HG03064 (cell line): Measurements from ENCODE around the gene NKAIN2.
"Not testable (repeated sequence)": the region's sequence is repeated elsewhere in the genome, so short reads cannot be mapped to it uniquely, and the experiment has no call there.

Source experiments
- ATAC-seq: cut with Tn5 transposase; IDR thresholded peaks from one replicate; pipeline ENCODE4 v1.9.1; 2021; ENCODE audit warnings: low read depth; ENCODE audit not compliant: unreplicated experiment

The NKAIN2 gene

GRCh38 chr6:124722141-124722878 is 918.6 kb downstream of the NKAIN2 start:
- no peak for ATAC-seq

DNA sequence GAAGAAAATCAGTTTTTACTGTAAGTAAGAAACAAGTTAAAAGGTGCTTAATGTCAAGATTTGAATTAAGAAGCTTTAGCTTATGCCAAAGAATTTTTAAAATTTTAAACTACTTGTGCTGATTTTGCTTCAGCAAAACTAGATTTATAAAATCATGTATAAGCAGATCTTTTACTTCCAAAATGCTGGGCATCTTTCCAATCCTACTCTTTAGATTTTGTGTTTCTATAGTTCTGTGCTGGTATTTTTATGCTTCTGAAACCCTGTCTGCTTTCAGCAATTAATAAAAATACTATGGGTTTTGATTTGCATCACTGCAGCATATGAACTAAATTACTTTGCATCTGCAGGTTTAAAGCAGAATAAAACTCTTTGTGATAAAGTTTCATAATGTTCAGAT is 920.0 kb downstream of the NKAIN2 start:
- ATAC-seq = no peak

GRCh38 chr6:124737804-124738203 is 934.1 kb downstream of the NKAIN2 start:
- ATAC-seq = not testable (repeated sequence)

DNA sequence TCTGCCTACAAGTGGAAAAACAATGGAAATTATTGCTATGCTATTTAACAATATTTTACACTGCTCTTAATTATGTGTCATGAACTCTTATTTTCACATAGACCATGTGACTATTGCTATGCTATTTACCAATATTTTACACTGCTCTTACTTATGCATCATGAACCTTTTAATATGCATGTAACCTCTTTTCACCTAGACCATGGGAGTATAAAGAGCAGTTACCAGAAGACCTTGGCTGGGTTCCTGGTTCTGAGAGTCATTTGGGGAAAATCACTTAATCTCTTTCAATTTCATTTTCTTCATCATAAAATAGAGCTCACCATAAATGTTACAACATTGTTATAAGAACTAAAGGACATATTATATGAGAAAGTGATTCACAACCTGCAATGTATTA is 934.8 kb downstream of the NKAIN2 start:
- no peak for ATAC-seq

DNA sequence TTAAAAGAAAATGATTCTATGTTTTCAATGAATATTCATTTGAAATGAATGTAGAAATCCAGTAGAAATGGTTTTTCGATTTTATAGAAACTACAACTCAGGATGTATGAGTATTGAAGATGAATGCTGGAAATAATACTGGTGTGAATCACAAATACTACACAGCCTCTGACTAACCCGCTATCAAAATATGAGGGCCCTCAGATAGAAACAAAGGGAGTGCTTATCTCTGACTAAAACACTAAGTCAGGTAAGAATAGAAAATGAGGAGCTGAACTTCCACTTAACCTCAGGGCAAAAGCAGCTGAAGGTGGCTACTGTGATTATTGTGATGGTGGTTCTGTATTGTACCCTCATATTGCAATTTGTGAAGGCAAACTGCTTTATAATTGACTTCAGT is 937.7 kb downstream of the NKAIN2 start:
- ATAC-seq = no peak

DNA sequence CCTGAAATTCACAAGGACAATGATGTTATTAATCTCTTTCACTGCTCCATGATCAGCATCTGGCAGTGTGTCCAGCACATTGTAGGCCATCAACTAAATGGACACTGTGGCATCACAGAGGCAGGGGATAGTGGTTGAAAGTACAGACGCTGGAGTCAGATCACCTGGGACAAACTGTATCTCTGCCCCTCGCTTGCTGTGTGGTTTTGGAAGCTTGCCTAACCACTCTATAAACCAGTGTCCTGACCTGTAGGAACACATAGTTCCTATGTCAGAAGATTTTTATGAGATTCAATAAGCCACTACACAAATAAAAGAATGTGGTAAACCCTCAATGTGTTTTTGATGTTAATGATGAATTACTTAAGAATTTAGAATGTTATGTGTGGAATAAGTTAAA is 939.3 kb downstream of the NKAIN2 start:
- ATAC-seq = no peak

DNA sequence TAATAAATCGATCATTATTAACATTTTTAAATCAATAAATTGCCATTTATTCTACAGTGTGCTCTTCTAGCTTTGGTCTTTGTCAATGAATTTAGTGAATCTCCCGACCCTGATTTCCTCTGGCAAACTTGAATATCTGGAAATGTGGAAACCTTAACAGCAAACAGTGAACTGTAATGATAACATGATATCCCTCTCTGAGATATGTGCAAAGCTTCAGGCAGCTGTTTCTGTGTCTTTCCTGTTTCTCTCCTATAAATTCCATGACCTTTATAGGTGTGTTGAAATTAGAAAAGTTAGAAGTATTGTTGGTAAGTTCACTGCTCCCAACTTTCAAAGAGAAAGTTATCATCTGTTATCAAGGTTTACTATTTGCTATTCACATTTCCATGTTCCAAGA is 939.8 kb downstream of the NKAIN2 start:
- no peak for ATAC-seq

DNA sequence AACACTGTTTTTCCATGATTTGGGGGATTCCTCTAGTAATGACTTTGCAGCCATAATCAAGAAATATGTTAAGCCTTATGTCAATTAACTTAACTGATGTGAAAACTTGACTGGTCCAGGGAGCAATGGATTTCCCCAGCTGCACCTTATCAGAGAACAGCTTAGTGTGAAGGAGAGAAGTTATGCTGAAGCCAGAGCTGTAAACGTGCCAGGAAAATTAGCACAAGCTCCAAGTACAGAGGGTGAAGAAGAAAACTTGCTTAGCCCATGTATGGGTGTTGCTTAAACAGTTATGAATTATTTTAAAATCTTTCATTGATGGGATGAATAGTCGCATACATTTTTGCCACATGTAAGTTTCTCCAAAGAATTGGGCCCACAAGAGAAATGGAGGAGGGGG is 943.7 kb downstream of the NKAIN2 start:
- ATAC-seq = no peak

DNA sequence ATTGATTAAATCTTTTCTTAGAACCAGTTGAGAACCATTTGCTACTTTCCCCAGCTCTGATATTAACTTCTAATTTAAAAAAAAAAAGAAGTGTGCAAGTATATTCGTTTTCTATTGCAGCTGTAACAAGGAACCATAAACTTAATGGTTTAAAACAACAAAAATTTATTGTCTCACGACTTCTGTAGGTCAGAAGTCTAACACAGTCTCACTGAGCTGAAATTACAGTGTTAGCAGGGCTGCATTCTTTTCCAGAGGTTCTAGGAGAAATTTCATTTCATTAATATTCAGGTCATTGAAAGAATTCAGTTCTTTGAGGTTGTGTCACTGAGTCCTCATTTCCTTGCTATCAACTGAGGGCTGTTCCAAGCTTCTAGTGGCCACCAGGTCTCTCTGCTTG is 945.1 kb downstream of the NKAIN2 start:
- no peak for ATAC-seq

- no peak for ATAC-seq
These were observed 949.3 kb downstream of the NKAIN2 start for GRCh38 chr6:124753001-124753400.

GRCh38 chr6:124753562-124754105 is 950.0 kb downstream of the NKAIN2 start:
- no peak for ATAC-seq

DNA sequence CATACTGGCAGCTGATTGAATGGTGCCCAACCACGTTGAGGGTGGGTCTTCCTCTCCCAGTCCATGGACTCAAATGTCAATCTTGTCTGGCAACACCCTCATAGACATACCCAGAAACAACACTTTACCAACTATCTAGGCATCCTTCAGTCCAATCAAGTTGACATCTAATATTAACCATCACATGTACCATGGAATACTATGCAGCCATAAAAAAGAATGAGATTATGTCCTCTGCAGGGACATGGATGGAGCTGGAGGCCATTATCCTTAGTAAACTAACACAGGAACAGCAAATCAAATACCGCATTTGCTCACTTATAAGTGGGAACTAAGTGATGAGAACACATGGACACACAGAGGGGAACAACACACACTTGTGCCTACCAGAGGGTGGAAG is 951.7 kb downstream of the NKAIN2 start:
- no peak for ATAC-seq

GRCh38 chr6:124757560-124757959 is 953.9 kb downstream of the NKAIN2 start:
- ATAC-seq = no peak

DNA sequence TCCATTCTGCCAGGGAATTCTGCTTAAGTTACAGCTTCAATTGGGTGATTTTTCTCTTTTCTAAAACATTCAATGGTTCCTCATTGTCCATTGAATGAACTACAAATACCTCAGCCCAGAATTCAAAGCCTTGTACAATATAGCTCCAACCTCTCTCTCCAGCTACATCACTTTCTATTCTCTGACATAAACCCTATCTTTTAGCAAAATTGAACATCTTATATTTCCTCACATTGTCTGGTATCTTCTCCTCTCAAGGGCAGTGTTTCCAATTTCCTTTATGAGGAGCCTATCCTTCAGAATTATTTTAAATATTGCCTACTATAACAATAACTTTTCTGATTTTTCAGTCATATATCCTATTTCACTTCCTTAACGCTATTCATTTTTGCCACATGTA is 955.0 kb downstream of the NKAIN2 start:
- ATAC-seq = no peak

GRCh38 chr6:124765280-124765679 is 961.6 kb downstream of the NKAIN2 start:
- ATAC-seq = no peak

- no peak for ATAC-seq
These were observed 964.6 kb downstream of the NKAIN2 start for GRCh38 chr6:124768224-124768623.

- no peak for ATAC-seq
These were observed 966.3 kb downstream of the NKAIN2 start for GRCh38 chr6:124769811-124770544.

- ATAC-seq = no peak
These were observed 967.1 kb downstream of the NKAIN2 start for GRCh38 chr6:124770784-124771183.

GRCh38 chr6:124772733-124773319 is 969.2 kb downstream of the NKAIN2 start:
- no peak for ATAC-seq

DNA sequence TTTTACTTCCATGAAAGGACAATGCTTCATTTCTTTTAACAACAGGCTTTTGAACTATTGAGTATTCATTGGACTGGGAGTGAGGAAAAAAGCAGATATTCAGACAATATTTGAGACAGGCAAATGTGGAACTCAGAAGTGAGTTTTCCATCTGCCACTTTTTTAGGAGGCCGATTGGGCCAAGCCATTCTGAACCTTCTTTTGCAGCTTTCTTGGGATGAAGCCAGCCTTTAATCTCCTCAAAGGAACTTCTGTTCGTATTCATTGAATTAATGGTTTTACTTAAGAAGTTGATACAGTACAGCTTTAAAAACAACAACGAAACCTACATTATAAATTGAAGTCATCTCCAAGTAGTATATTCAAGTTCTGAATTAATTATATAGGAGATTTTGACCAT is 971.5 kb downstream of the NKAIN2 start:
- ATAC-seq = no peak

GRCh38 chr6:124777863-124778262 is 974.2 kb downstream of the NKAIN2 start:
- no peak for ATAC-seq

DNA sequence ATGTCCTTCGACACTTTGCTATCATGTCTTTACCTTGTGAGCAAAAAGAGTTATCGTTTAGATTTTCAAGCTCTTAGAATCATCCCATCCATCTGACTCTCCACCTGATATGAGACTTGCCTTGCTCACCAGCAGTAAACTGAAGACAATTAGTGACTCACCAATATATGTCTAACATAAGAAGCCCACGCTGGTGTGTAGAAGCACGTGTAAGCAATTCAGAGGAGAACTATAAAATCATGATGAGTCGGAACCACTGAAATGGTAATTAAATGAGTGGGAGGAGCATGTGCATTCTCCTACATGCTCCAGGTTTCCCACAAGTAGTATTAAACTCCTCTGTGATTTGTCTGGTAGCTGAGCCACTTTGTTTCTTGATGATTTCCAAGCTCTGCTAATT is 977.0 kb downstream of the NKAIN2 start:
- no peak for ATAC-seq
